Stimulated activated CD8-positive, alpha-beta memory T cell treated with anti-CD3 and anti-CD28 coated beads, Interleukin-7, amount 100 ng/mL, for 24 hours (primary cell): ENCODE data around the gene FN3K.

Experiments used
- DNase-seq: peaks from one replicate; pipeline ENCODE4 v3.0.0-alpha.2; 2020; ENCODE audit warnings: low read depth

Gene FN3K

DNA sequence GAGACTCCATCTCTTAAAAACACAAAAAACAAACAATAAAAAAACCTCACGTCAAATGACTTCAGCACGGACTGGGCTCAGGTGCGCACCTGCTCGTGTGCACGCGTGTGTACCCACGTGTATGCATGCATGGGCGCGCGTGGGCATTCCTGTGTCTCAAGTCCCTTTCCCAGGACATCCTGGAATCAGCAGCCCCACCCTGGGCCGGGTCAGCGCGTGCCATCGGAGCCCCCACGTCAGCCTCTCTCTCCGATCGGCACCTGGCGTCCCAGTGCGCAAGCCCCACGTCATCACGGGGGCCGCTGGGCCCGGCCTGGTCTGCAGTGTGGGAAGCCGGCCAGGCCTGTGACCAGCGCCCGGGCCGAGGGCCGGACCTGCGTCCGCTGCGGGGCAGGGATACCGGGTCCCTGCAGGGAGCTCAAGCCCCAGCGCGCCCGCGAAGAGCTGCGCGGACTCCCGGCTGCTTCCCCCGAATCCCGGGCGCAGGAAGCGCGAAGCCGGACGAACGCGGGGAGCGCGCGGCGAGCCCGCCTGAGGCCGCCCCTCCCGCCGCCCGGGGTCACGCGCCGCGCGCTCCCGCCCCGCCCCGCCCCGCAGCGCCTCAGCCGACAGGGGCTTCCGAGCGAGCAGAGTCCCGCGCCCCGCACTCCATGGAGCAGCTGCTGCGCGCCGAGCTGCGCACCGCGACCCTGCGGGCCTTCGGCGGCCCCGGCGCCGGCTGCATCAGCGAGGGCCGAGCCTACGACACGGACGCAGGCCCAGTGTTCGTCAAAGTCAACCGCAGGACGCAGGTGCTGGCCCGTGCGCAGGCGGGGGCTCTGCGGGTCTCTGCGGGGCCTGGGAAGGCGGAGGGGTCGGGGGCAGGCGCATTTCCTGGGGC is at the start of gene FN3K:
Gene FN3K (plus strand): TSS at position 629 of the 880 bp plus-strand sequence. CDS start 22 bp downstream, at position 651.
- no peak for DNase-seq

DNA sequence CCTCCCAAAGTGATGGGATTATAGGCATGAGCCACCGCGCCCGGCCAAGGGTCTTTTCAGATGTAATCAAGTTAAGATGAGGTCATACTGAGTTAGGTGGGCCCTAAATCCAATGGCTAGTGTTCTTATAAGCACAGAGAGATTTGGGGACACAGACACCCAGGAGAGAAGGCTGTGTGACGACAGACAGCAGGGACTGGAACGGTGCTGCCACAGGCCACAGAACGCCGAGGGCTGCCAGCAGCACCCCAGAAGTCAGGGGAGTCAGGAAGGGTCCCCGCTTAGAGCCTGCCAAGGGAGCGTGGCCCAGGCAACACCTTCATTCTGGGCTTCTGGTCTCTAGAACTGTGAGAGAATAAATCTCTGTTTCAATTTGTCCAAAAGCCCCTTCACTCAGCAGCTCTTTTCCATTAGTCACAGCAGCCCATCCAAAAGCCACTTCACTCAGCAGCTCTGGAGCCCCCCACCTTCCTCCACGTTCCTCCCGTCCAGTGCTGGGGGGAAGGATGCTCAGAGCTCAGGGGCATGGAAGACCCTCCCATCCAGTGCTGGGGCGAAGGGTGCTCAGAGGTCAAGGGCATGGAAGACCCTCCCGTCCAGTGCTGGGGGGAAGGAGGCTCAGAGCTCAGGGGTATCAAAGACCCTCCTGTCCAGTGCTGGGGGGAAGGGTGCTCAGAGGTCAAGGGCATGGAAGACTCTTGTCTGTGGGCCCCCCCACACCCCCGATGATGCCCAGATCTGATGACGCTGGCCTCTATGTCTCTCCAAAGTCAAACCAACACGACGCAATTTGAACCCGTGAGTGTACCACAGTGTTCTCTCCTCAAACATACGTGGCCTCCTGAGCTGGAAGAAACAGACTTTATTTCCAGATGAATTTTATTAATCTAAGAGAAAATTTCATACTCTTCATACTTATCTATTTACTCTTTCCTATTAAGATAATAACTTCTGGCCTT is 48.8 kb upstream of the FN3K start:
- DNase-seq = no peak

DNA sequence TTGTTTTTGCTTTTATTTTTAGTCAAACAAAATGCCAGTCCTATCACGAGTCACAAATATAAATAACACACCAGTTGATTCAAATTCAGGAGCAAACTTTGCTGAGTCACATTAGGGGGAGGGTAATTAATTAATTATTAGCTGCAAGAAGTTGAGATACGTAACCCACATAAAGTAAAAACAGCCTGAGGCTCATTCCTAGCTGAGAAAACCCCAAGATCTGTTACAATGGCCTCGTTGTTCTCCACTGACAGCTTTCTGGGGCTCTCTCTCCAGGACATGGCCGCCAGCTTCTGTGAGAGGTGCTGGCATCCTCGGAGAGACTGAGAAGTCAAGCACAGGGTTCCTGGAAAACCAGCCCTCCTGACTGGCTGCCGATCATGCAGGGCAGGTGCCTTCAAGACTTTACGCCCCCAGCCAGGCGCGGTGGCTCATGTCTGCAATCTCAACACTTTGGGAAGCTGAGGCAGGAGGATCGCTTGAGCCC is 48.0 kb upstream of the FN3K start:
- DNase-seq = no peak

DNA sequence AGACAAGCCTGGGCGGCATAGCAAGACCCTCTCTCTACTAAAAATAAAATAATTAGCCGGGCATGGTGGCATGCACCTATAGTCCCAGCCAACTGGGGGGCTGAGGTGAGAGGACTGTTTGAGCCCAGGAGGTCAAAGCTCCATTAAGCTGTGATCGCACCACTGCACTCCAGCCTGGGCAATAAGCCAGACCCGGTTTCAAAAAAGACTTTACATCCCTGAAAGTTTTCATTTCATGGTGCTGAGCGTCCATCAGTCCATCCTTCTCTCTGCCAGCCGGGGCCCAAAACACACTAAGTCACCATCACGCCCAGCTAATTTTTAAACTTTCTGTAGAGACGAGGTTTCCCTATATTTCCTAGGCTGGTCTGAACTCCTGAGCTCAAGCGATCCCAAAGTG is 47.5 kb upstream of the FN3K start:
- DNase-seq = no peak

DNA sequence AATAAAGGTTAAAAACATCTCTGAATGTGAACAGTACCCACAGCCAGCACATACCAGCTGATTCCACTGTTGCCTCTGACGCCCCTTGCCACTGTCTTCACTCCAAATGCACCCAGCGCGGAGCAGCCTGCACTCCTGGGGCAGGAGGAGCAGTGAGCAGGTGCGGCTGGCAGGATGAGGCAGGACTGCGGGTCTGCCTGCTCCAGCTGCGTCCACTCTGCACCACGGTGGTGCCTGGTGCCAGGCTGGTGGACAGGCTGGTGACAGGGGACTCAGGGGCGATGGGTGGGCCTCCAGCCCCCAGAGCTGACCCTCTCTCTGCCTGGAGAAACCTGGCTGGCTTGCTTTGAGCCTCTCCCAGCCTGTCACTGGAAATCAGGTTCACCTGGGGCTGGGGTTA is 46.3 kb upstream of the FN3K start:
- no peak for DNase-seq

DNA sequence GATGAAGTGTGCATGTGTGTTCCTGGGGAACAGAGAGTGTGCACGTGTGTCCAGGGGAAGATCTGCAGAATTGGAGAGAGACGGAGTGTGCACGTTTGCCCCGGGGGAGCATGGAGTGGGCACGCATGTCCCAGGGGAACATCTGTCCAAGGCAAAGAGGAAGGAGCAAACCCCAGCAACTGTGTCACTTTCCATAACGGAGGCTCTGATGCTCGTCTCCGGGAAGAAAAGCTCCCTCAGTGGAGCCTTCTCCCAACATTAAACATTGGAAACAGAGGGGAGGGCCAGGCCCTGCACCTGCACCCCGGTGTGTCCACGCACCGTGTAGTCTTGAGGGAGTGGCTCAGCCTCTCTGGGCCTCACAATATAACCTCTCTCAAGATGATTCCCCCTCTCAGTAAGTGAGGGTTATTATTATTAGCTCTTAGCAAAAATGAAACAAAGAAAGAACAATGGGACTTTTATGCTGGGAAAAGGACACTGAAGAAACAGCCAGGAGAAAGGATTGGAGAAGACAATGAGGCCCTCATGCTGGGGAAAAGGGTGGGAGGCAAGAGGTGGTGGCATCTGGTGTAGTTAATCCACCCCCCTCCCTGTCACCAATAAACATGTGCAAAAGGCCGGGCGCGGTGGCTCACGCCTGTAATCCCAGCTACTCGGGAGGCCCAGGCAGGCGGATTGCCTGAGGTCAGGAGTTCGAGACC is 44.5 kb upstream of the FN3K start:
- DNase-seq = no peak

DNA sequence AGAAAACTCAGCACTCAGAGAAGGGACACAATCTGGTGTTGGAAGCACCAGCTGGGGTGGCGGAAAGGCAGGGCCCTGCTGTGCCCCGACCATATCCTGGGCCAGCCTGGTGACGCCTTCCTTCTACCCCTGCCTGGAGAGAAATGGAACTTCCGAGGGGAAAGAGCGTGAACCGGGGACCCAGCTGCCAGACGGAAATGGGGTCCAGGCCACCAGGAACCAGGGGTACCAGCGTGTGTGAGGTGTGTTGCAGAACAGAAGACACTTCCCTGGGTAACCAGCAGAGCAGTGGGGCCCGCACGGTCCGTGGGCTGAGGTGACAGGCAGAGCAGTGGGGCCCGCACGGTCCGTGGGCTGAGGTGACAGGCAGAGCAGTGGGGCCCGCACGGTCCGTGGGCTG is 43.7 kb upstream of the FN3K start:
- DNase-seq = no peak

DNA sequence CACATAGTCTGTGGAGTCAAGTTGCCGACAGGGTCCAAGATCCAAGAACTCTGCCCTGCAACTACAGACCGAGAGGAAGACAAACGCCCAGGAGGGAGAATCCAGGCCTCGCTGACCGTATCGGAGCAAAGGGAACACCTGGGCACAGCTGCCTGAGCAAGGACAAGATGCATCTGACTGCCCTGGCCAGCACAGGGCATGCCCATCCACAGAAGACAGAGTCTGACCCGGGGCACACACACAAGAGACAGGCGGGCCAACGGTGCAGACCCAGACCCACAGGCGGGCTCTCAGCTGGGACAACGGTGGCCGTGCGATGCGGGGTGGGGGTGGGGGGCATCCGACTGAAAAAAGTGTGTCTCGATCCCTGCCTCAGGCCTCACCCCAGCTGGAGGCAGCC is 43.1 kb upstream of the FN3K start:
- DNase-seq = no peak

DNA sequence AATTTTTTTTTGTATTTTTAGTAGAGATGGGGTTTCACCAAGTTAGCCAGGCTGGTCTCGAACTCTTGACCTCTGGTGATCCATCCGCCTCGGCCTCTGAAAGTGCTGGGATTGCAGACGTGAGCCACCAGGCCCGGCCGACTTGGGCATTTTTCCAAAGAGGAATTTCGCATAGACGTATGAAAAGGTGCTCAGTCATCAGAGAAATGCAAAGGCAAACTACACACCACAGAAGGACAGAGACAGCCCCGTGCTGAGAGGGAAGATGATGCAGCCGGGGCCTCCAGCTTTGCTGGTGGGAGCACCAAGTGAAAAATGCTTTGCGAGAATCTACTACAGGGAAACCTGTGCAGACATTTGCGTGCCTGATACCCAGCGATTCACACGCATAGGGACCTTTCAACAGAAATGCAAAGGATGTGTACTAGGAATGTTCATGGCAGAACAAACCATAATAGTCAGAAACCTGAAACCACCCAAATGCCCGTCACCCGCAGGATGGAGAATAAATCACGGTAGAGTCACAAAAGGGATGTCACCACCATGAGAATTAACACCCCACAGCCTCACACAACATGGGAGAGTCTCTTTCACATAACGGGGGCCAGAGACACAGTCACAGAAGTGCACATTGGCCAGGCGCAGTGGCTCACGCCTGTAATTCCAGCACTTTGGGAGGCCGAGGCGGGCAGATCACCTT is 42.1 kb upstream of the FN3K start:
- no peak for DNase-seq

DNA sequence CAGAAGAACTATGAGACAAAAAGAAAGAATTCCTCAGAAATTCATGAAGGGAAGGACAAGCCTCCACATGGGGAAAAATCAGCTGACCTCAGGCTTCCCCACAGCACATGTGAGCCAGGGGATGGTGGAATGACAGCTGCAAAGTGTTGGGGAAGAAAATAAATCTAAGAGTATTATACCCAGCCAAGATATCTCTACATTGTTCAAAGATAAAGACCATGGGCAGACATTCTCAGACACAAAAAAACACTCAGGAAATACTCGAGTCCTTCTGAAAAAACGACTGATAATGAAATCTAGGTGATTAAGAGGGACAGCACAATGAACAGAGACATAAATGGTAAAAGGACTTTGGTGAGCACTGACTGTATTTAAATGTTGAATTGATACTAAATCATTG is 40.8 kb upstream of the FN3K start:
- no peak for DNase-seq

DNA sequence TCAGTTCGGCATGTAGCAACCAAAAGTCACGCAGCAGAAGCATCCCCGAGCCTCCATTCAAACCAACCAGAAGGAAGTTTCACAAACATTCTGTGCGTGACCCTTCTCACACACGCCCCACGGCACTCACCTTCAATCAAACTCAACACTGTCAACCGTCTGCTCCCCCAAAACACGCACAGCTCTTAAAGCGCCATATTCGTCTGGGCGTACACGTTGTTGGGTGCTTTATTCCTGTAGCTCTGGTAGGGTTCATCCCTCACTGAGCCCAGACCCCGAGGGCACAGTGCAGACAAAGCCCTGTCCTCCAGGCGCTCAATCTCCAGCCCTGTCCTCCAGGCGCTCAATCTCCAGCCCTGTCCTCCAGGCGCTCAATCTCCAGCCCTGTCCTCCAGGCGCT is 39.2 kb upstream of the FN3K start:
- no peak for DNase-seq

DNA sequence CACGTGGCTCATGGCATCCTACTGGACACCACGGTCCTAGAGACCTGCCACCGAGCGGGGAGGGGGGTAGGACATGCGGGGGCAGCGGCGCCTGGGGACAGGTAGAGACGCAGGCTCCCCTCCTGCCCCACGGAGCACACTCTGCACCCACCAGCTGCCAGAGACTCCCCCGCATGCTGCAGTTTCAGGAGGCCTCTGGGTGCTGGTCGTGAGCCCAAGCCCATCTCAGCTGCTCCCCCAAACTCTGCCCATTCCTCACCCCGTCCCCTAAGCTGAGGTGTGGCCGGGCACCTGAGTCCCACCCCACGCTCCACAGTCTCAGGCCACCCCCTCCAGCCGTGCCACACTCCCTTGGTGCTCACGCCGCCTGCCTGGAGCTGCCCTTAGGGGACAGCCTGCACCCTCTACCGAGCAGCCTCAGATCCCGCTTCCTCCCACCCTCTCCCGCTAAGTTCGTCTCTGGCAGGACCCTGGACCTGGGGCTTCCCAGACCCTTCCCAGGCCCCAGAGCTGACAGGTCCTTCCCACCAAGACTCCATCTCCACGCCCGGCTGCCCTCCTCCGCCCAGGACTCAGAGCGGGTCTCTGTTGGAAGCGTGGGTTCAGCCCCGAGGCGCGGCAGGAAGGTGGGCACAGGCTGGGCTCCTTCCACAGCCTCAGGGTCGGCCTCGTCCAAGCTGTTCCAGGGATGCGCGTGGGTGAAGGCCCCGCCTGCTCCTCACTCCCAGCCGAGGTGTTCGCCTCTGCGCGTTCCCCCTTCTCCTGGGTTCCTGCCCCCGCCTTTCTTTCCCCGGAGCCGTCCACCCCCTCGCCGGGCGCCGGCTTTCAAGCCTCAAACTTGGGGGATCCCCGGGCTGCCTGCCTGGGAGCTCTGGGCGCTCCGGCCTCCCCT is 38.3 kb upstream of the FN3K start:
- DNase-seq = no peak

DNA sequence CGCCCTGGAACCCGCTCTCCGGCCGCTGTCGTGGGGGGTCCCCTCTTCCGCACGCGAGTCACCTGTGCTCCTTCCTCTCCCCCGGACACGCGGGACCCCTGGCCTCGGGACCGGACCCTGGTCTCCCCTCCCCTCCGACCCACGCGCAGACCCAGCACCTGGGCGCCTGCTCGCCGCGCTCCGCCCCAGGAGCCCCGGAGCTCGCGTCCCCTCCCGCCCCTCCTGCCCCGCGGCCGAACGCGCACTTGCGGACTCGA is 37.7 kb upstream of the FN3K start:
- DNase-seq = no peak

DNA sequence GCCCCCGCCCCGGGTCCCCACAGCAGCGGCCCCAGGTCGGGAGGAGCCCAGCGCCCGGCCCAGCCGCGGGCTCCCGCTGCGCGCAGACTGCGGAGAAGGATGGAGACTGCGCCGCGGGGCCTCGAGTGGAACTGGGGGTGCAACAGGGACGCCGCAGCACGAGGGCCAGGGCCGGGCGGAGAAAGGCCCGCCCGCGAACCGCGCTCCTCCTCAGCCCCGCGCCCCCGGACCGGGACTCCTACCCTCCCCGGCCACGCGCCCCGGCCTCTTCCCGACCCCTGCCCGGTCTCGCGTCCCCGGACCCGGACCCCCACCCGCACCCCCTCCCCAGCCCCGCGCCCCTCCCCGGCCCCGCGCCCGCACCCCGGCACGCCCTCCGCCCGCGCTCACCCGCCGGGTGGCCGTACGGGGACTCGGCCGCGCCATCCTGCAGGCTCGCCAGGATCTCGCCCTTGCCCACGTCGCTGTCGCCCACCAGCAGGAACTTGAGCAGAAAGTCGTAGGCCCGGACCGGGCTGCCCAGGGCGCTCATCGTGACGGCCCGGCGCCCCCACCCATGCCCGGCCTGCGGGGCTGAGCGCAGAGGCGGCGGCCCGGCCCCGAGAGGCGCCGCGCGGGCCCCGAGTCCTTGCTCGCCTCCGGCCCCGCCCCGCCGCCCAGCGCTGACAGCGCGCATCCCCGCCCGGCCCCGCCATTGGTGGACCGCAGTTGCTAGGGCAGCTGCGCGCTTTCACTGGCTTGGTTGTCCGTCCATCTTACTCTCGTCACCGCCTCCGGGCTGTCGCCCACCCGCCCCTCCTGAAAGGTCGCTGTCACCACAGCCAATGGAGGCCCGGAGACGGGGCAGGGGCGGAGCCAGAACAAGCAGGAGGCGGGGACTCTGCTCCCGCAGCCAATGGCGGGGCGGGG is 37.1 kb upstream of the FN3K start, which contains the start of gene RAB40B:
Gene RAB40B (minus strand): TSS at position 634 of the 909 bp plus-strand sequence. CDS start 102 bp downstream, at position 532.
- DNase-seq = peak; percentile 96

DNA sequence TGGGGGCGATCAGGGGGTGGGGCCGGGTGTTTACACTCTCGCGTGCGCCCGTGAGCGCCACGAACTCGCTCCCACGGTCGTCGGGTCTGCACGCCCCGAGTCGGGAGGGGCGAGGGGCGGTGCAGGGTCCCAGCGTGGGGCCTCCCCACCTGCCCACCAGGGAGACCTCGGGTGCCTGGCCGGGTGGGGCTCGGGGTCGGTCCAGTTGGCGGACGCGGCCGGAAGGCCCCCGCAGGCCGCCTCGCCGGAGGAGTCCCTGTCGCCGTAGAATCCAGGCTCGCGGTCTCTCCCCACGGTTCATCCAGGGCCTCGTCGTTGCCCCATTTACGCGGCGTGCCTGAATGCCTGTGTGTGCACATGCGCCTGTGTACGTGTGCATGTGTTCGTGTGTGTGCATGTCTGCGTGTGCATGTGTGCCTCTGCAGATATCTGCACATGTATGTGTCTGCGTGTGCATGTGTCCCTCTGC is 36.4 kb upstream of the FN3K start:
- DNase-seq = no peak

DNA sequence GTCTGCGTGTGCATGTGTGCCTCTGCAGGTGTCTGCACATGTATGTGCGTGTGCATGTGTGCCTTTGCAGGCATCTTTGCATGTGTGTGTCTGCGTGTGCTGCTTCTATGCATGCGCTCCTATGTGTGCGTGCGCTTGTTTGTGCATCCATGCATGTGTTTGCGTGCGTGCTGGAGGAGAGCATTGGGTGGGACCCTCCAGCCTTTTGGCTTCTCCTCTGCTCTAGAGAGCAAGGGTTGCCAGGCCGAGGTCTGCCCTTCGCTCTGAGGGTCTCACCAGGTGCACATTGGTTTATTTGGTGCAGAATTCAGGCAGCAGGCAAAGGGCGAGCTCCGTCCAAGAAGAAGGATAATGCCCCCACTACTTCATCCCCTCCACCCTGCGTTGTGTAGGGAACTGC is 35.9 kb upstream of the FN3K start:
- DNase-seq = no peak

DNA sequence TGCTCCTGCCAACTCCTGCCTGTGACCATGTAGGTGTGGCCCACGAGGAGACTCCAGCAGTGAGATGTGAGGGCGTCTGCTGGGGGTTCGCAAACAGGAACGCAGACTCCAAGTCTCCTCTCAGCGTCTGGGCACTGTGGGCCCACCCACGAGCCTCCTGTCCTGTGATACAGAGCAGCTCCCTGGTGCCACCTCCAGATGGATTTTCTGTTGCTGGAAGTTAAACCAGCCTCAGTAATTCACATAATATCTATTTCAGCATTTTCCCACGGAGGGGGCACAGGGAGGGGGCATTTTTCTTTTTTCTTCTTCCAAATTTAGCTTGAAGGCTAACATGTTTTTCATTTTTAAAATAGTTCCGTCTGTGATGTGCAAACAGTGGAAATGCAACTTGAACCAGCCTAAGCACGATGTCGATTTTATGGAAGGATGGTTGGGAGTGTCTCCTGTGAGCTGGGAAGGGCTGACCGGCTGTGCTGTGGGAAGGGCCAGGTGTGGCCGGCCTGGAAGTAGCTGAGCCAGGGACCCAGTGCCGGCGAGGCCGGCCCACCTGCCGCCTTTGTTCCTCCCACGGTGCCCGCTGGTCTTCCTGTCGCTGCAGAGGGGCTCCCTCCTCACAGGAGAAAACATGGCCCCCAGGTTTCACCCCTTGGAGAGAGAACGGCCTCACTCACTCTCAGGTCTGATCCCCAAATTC is 33.0 kb upstream of the FN3K start:
- DNase-seq = no peak

DNA sequence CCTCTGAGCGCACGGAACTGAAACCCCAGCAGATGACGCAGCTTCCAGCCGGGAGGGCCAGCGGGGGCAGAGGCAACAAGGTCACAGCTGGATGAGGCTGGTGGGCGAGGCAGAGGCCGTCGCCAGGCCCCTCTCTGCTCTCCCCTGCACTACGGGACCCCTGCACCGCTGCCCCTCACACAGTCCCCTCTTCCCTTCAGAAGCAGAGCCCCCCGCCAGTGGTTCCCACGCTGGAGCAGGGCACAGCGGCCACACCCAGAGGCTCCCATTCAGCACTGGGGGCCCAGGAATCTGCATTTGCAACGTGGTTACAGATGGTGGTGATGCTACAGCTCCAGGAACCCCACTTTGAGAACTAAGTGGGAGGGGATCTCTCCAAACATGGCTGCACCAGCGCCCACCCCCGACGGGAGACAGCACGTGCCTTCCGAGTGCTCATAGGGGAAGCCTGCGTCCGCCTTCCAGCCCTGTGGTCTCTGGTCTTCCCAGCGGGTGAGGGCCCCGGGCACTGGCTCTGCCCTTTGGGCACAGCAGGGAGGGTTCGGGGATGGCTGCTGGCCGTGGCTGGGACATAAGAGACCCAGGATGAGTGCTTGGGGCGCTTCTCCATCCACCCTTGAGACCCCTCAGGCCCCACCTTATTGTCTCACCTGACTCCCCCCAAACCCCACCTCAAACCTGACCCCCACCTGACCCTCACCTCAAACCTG is 32.2 kb upstream of the FN3K start:
- no peak for DNase-seq
